ENCODE results near the gene TCF20.

The TCF20 gene

GRCh38 chr22:42270510-42271190 is at the start of gene TCF20:
Gene TCF20 (minus strand): TSS chr22:42270653. CDS start chr22:42215305, 55,348 bp downstream.
- no peak for TF ChIP-seq JUND (IDR thresholded peaks at IDR 0.05; ENCODE audit: low read depth)
- DNase-seq (ENCODE audit: low read depth in 1 of 2, low spot score in 1 of 2) = peak; percentile 78 to 93
- in situ Hi-C loops (cut with HindIII; ENCODE audit: low pct_unique_long_range_greater_than_20kb, low sequenced_read_pairs) = no loop called here

GRCh38 chr22:42319386-42319785 is 48.9 kb upstream of the TCF20 start:
- in situ Hi-C loops (cut with HindIII; ENCODE audit: low pct_unique_long_range_greater_than_20kb, low sequenced_read_pairs) = no loop called here
- no peak for DNase-seq (ENCODE audit: low read depth in 1 of 2, low spot score in 1 of 2)
- no peak for TF ChIP-seq JUND (IDR thresholded peaks at IDR 0.05; ENCODE audit: low read depth)

GRCh38 chr22:42318967-42319366 is 48.5 kb upstream of the TCF20 start:
- in situ Hi-C loops (cut with HindIII; ENCODE audit: low pct_unique_long_range_greater_than_20kb, low sequenced_read_pairs) = no loop called here
- no peak for TF ChIP-seq JUND (IDR thresholded peaks at IDR 0.05; ENCODE audit: low read depth)
- DNase-seq (ENCODE audit: low read depth in 1 of 2, low spot score in 1 of 2) = no peak

GRCh38 chr22:42317691-42318547 is 47.5 kb upstream of the TCF20 start:
- DNase-seq (ENCODE audit: low read depth in 1 of 2, low spot score in 1 of 2) = no peak
- in situ Hi-C loops (cut with HindIII; ENCODE audit: low pct_unique_long_range_greater_than_20kb, low sequenced_read_pairs) = no loop called here
- no peak for TF ChIP-seq JUND (IDR thresholded peaks at IDR 0.05; ENCODE audit: low read depth)

- in situ Hi-C loops (cut with HindIII; ENCODE audit: low pct_unique_long_range_greater_than_20kb, low sequenced_read_pairs) = no loop called here
- no peak for DNase-seq (ENCODE audit: low read depth in 1 of 2, low spot score in 1 of 2)
- no peak for TF ChIP-seq JUND (IDR thresholded peaks at IDR 0.05; ENCODE audit: low read depth)
Observed at GRCh38 chr22:42317008-42317407, 46.6 kb upstream of the TCF20 start.

- in situ Hi-C loops (cut with HindIII; ENCODE audit: low pct_unique_long_range_greater_than_20kb, low sequenced_read_pairs) = no loop called here
- TF ChIP-seq JUND (IDR thresholded peaks at IDR 0.05; ENCODE audit: low read depth) = no peak
- no peak for DNase-seq (ENCODE audit: low read depth in 1 of 2, low spot score in 1 of 2)
Observed at GRCh38 chr22:42315392-42315756, 44.9 kb upstream of the TCF20 start.

- DNase-seq (ENCODE audit: low read depth in 1 of 2, low spot score in 1 of 2) = no peak
- in situ Hi-C loops (cut with HindIII; ENCODE audit: low pct_unique_long_range_greater_than_20kb, low sequenced_read_pairs) = no loop called here
- no peak for TF ChIP-seq JUND (IDR thresholded peaks at IDR 0.05; ENCODE audit: low read depth)
Observed at GRCh38 chr22:42314709-42315391, 44.4 kb upstream of the TCF20 start.

GRCh38 chr22:42313804-42314581 is 43.5 kb upstream of the TCF20 start:
- no peak for TF ChIP-seq JUND (IDR thresholded peaks at IDR 0.05; ENCODE audit: low read depth)
- peak in 1 of 2 experiments; percentile 47 for DNase-seq (ENCODE audit: low read depth in 1 of 2, low spot score in 1 of 2)
- in situ Hi-C loops (cut with HindIII; ENCODE audit: low pct_unique_long_range_greater_than_20kb, low sequenced_read_pairs) = no loop called here

GRCh38 chr22:42313204-42313603 is 42.8 kb upstream of the TCF20 start:
- in situ Hi-C loops (cut with HindIII; ENCODE audit: low pct_unique_long_range_greater_than_20kb, low sequenced_read_pairs) = no loop called here
- no peak for DNase-seq (ENCODE audit: low read depth in 1 of 2, low spot score in 1 of 2)
- TF ChIP-seq JUND (IDR thresholded peaks at IDR 0.05; ENCODE audit: low read depth) = no peak

GRCh38 chr22:42310291-42311015 is 40.0 kb upstream of the TCF20 start:
- DNase-seq (ENCODE audit: low read depth in 1 of 2, low spot score in 1 of 2) = no peak
- no peak for TF ChIP-seq JUND (IDR thresholded peaks at IDR 0.05; ENCODE audit: low read depth)
- in situ Hi-C loops (cut with HindIII; ENCODE audit: low pct_unique_long_range_greater_than_20kb, low sequenced_read_pairs) = no loop called here

GRCh38 chr22:42309865-42310264 is 39.4 kb upstream of the TCF20 start:
- in situ Hi-C loops (cut with HindIII; ENCODE audit: low pct_unique_long_range_greater_than_20kb, low sequenced_read_pairs) = no loop called here
- DNase-seq (ENCODE audit: low read depth in 1 of 2, low spot score in 1 of 2) = no peak
- TF ChIP-seq JUND (IDR thresholded peaks at IDR 0.05; ENCODE audit: low read depth) = no peak
